NT2/D1 (cell line): Measurements from ENCODE around the gene LRMDA.

ENCODE experiments used
- DNase-seq: peaks from one replicate; pipeline ENCODE4 v3.0.0-alpha.2; 2011; ENCODE audit warnings: low read depth, low spot score
- H3K27me3 ChIP-seq: 2 replicates; pipeline ENCODE4 v1.6.0; 2011; ENCODE audit warnings: mild to moderate bottlenecking; ENCODE audit not compliant: insufficient read length, insufficient read depth
- H3K36me3 ChIP-seq: 2 replicates; pipeline ENCODE4 v1.6.1; 2011; ENCODE audit warnings: mild to moderate bottlenecking, low read length, mixed read lengths; ENCODE audit not compliant: insufficient read depth, insufficient read length
- H3K4me1 ChIP-seq: 2 replicates; pipeline ENCODE4 v1.5.1; 2011; ENCODE audit not compliant: insufficient read depth, insufficient read length
- H3K4me3 ChIP-seq: 2 replicates; pipeline ENCODE4 v1.5.1; 2011; ENCODE audit warnings: low read depth; ENCODE audit not compliant: insufficient read length
- H3K9ac ChIP-seq: 2 replicates; pipeline ENCODE4 v1.6.0; 2011; ENCODE audit warnings: low read depth; ENCODE audit not compliant: insufficient read length
- H3K9me3 ChIP-seq: 2 replicates; pipeline ENCODE4 v1.5.1; 2011; ENCODE audit warnings: mild to moderate bottlenecking, low read length; ENCODE audit not compliant: insufficient read depth
- SUZ12 ChIP-seq: IDR thresholded peaks from 2 replicates; pipeline ENCODE4 v1.6.1; 2011; ENCODE audit not compliant: insufficient read length, insufficient read depth; ENCODE audit errors: extremely low read depth
- YY1 ChIP-seq: IDR thresholded peaks from 2 replicates; pipeline ENCODE4 v1.6.1; 2011; ENCODE audit not compliant: insufficient read length, insufficient read depth
- ZNF274 ChIP-seq: IDR thresholded peaks from 2 replicates; pipeline ENCODE4 v1.6.1; 2011; ENCODE audit warnings: mild to moderate bottlenecking, low read depth, low read length

The LRMDA gene

DNA sequence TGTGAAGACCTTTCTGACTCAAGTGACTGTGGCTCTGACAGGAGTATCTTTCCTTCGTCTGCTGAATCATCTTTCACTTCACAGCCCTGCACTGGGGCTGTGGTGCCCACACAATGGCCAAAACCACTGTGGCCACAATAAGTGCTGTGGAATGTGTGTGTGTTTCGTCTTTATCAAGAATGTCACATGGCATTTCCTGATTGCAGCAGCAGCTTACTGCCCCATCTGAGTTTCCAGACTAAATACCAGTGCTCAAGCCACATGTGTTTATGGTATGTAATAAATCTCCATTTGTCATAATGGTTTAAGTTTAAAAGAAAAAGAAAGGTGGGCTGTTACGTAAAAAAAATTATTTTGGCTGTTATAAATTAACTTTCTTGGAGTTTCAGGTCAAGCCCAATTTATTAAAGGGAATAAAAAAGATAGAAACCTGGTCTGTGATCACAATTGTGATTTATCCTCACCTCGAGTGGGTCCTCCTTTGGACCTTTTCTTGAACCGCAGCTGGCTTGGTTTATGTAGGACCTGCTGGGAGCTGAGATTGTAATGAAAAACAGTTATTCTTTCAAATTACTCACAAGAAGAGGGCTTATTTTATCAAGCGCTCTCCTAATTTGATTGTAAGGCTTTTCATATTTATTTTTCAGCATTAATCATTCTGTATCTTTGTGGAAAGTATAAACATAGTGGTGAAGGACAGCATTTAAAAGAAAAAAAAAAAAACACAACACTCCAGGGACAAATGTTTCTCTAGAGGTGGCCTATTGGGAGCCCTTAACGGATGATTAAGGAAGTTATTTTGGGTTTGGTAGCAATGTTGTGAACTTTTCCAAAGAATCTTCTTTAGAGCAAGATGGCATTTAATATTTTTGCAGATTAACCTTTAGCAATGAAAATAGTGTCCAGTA is 116.2 kb downstream of the LRMDA start:
- Histone ChIP-seq H3K4me1 (no peaks in the 10 kb centered on the region), H3K4me3 (no peak overlapping the region), H3K9me3 (0 out of 2 replicates have a peak, but pooled peaks cover 5% of the 10 kb centered on the region), H3K27me3 (no peaks in the 10 kb centered on the region), H3K9ac (no peak overlapping the region), H3K36me3 (no peaks in the 10 kb centered on the region)
- TF ChIP-seq SUZ12 (no peak), YY1 (no peak), ZNF274 (no peak)
- no peak for DNase-seq

DNA sequence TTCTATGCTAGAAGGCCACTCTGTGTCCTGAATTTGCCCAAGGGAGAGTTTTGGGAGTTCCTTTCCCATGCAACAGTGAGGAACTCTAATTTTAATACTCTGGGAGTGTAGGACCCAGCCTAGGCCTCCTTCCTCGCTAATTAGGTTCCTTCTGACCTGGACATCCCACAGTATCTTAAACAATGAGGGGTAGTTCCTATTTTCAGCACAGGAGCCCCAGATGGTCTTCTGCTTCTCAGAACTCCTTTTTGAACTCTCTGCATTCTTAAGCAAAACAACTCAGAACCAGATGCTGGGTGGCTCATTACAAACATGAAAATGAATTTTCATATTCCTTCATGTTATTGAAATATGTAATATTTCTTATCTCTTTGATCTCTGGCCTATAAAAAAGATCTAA is 116.9 kb downstream of the LRMDA start:
- TF ChIP-seq YY1 = no peak
- no peak for TF ChIP-seq ZNF274
- no peak for TF ChIP-seq SUZ12
- Histone ChIP-seq H3K9ac (no peak overlapping the region), H3K4me1 (no peaks in the 10 kb centered on the region), H3K36me3 (no peaks in the 10 kb centered on the region), H3K4me3 (no peak overlapping the region), H3K27me3 (no peaks in the 10 kb centered on the region), H3K9me3 (0 out of 2 replicates have a peak, but pooled peaks cover 5% of the 10 kb centered on the region)
- DNase-seq = no peak

DNA sequence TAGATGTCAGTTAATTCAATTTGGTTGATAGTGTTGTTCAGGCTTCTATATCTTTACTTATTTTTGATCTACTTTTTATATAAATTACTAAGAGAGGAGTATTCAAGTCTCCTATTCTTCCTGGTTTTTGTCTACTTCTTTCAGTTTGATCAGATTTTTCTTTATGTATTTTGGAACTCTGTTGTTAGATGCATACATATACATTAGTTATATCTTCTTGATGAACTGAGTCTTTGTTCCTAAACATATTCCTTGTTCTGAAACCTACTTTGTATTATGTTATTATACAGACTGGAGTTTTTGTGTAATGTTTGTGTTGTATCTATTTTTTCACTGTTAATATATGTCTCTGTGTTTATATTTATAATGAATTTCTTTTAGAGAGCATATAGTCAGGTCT is 118.8 kb downstream of the LRMDA start:
- DNase-seq = no peak
- no peak for TF ChIP-seq YY1
- TF ChIP-seq SUZ12 = no peak
- no peak for TF ChIP-seq ZNF274
- 0 out of 2 replicates have a peak, but pooled peaks cover 5% of the 10 kb centered on the region for H3K9me3 ChIP-seq
- H3K9ac ChIP-seq = no peak overlapping the region
- H3K36me3 ChIP-seq = no peaks in the 10 kb centered on the region
- no peaks in the 10 kb centered on the region for H3K27me3 ChIP-seq
- H3K4me3 ChIP-seq = no peak overlapping the region
- no peaks in the 10 kb centered on the region for H3K4me1 ChIP-seq

DNA sequence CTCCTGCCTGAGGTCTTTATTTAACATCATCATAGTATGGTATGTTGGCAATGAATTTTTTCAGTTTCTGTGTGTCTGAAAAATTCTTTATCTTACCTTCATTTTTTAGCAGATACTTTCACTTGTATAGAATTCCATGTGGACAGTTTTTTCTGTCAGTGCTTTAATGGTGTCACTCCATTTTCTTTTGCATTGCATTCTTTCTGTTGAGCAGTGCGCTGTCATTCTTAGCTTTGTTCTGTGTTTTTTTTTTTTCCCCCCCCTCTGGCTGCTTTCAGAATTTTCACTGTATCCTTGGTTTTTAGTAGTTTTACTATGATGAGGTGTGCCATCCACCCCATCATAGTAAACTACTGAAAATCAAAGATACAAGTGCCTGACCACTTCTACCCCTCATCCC is 120.7 kb downstream of the LRMDA start:
- H3K27me3 ChIP-seq = no peaks in the 10 kb centered on the region
- H3K9ac ChIP-seq = no peak overlapping the region
- H3K4me1 ChIP-seq = no peaks in the 10 kb centered on the region
- 0 out of 2 replicates have a peak, but pooled peaks cover 5% of the 10 kb centered on the region for H3K9me3 ChIP-seq
- no peak for DNase-seq
- TF ChIP-seq YY1 = no peak
- TF ChIP-seq SUZ12 = no peak
- TF ChIP-seq ZNF274 = no peak
- no peaks in the 10 kb centered on the region for H3K36me3 ChIP-seq
- no peak overlapping the region for H3K4me3 ChIP-seq

DNA sequence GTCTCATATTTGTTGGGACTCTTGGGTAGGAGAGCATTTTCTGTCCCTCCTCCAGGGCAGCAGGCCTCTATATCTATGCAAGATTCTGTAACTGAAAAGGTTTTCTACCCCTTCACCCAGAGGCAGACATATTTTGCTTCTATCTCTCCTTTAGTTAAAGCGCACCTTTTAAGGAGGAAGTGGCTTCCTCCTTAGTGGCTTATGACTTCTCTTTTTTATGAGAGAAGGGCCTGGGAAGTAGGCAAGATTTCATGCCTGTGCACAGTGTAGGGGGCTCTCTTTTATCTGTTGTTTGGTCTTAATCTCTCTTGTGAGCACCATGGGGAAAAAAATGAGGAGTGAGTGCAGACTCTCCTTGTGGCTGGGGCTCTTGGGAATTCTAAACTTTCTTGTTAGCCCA is 122.1 kb downstream of the LRMDA start:
- Histone ChIP-seq H3K9ac (no peak overlapping the region), H3K9me3 (0 out of 2 replicates have a peak, but pooled peaks cover 5% of the 10 kb centered on the region), H3K27me3 (no peaks in the 10 kb centered on the region), H3K4me3 (no peak overlapping the region), H3K36me3 (no peaks in the 10 kb centered on the region), H3K4me1 (no peaks in the 10 kb centered on the region)
- no peak for TF ChIP-seq SUZ12
- no peak for DNase-seq

DNA sequence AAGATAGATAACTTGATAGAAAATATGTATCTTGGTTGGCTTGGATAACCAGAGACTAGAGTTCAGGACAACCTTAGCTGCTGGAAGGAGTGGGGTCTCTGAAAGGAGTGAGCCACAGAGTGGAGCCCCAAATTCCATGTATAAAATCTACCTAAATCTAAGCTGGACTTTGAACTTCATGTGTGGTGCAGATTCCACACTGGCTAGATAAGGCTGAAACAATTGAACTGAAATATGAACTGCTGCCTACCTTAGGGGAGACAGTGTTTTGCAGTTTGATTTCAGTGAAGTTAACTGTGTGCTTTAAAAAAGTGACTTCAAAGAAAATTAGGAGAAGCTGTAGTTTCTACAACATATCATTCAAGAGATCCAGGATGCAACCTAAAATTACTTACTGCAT is 123.9 kb downstream of the LRMDA start:
- Histone ChIP-seq H3K4me1 (no peaks in the 10 kb centered on the region), H3K27me3 (no peaks in the 10 kb centered on the region), H3K9me3 (0 out of 2 replicates have a peak, but pooled peaks cover 5% of the 10 kb centered on the region), H3K9ac (no peak overlapping the region), H3K4me3 (no peak overlapping the region), H3K36me3 (no peaks in the 10 kb centered on the region)
- no peak for DNase-seq
- TF ChIP-seq ZNF274 (no peak), YY1 (no peak), SUZ12 (no peak)

DNA sequence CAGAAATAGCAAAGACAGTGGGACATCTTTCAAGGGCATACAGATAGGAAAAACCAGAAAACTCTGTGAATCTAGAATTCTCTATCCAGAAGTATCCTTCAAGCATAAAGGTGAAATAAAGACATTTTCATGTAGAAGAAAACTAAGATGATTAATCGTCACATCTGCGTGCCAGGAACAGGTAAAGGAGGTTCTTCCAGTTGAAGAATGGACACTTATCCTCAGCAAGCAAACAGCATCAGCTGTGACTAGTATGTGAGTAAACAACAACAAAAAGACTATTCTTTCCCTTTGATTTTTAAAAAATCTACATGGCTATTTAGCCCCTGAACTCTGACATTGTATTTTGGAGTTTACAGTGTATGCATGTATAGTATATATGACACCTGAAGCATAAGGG is 124.9 kb downstream of the LRMDA start:
- TF ChIP-seq YY1 = no peak
- no peak for TF ChIP-seq ZNF274
- no peak for TF ChIP-seq SUZ12
- H3K4me1 ChIP-seq = no peaks in the 10 kb centered on the region
- no peak overlapping the region for H3K9ac ChIP-seq
- 0 out of 2 replicates have a peak, but pooled peaks cover 5% of the 10 kb centered on the region for H3K9me3 ChIP-seq
- H3K36me3 ChIP-seq = no peaks in the 10 kb centered on the region
- no peak for DNase-seq
- no peak overlapping the region for H3K4me3 ChIP-seq
- H3K27me3 ChIP-seq = no peaks in the 10 kb centered on the region
